GM18861 (cell line): ENCODE data around the gene SPDEF.

Source experiments
- ATAC-seq: cut with Tn5 transposase; IDR thresholded peaks from one replicate; pipeline ENCODE4 v1.9.1; 2021; ENCODE audit not compliant: unreplicated experiment

SPDEF gene

GRCh38 chr6:34564181-34564580 lies 8.1 kb upstream of the SPDEF start:
- no peak for ATAC-seq

GRCh38 chr6:34563513-34563870 lies 7.4 kb upstream of the SPDEF start:
- ATAC-seq = no peak

GRCh38 chr6:34562861-34563512 lies 6.9 kb upstream of the SPDEF start:
- ATAC-seq = no peak

GRCh38 chr6:34562350-34562749 lies 6.2 kb upstream of the SPDEF start:
- ATAC-seq = no peak

GRCh38 chr6:34561227-34561530 lies 5.0 kb upstream of the SPDEF start:
- no peak for ATAC-seq

GRCh38 chr6:34560366-34561226 lies 4.5 kb upstream of the SPDEF start:
- no peak for ATAC-seq

GRCh38 chr6:34559651-34560365 lies 3.7 kb upstream of the SPDEF start:
- no peak for ATAC-seq

GRCh38 chr6:34558172-34558714 lies 2.1 kb upstream of the SPDEF start:
- no peak for ATAC-seq

- ATAC-seq = no peak
Measured at GRCh38 chr6:34557228-34557627, 1.1 kb upstream of the SPDEF start.

GRCh38 chr6:34556493-34556892 lies 364 bp upstream of the SPDEF start:
- ATAC-seq = no peak

- no peak for ATAC-seq
Measured at GRCh38 chr6:34555328-34555727, 801 bp downstream of the SPDEF start.

- ATAC-seq = no peak
Measured at GRCh38 chr6:34555007-34555322, 1.2 kb downstream of the SPDEF start.

- ATAC-seq = no peak
Measured at GRCh38 chr6:34554291-34555006, 1.7 kb downstream of the SPDEF start.

- no peak for ATAC-seq
Measured at GRCh38 chr6:34553750-34554149, 2.4 kb downstream of the SPDEF start.

GRCh38 chr6:34553146-34553545 lies 3.0 kb downstream of the SPDEF start:
- no peak for ATAC-seq

- ATAC-seq = no peak
Measured at GRCh38 chr6:34552620-34553019, 3.5 kb downstream of the SPDEF start.

GRCh38 chr6:34551720-34552119 lies 4.4 kb downstream of the SPDEF start:
- no peak for ATAC-seq

GRCh38 chr6:34549804-34550202 lies 6.3 kb downstream of the SPDEF start:
- no peak for ATAC-seq

- ATAC-seq = no peak
Measured at GRCh38 chr6:34549026-34549803, 6.9 kb downstream of the SPDEF start.
